Measurements from ENCODE around the gene ZNF628.
"Not testable (repeated sequence)": the region's sequence is repeated elsewhere in the genome, so short reads cannot be mapped to it uniquely, and the experiment has no call there.

ZNF628 gene

DNA sequence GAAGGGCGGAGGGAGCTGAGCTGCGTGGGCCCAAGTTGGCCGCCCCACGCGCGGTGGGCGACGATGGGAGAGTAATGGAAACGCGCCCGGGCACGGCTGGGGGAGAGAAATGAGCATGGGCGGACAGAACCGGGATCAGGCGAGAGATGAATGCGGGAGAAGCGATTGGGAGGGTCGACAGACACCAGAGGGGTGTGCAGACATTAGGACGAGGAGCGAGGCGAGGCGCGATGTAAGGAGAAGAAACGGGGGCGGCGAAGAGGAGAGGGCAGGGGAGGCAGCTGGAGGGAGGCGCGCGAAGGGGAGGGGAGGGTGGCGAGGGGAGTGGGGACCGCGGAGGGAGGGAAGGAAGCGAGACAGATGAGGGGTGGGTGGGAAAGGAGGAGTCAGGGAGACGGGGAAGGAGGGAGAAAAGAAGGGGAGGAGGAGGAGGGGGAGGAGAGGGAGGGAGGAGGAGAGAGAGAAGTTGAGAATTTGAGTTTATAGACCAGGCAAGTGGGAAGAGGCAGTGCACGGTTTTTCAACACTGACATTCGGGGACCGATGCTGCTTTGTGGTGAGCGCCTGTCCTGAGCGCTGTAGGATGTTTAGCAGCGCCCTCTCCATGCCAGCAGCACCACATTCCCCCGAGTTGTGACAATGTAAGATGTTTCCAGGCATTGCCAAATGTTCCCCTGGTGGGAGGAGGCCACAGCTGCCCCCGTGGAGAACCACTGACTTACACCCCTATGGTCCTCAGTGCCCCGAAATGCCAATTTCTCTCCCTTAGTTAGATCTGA lies 33.2 kb upstream of the ZNF628 start, which contains the start of gene SHISA7:
Gene SHISA7 (minus strand): TSS at position 256 of the 779 bp plus-strand sequence. CDS start 437 bp downstream, outside the sequence.
- TF ChIP-seq, protein P1, sequence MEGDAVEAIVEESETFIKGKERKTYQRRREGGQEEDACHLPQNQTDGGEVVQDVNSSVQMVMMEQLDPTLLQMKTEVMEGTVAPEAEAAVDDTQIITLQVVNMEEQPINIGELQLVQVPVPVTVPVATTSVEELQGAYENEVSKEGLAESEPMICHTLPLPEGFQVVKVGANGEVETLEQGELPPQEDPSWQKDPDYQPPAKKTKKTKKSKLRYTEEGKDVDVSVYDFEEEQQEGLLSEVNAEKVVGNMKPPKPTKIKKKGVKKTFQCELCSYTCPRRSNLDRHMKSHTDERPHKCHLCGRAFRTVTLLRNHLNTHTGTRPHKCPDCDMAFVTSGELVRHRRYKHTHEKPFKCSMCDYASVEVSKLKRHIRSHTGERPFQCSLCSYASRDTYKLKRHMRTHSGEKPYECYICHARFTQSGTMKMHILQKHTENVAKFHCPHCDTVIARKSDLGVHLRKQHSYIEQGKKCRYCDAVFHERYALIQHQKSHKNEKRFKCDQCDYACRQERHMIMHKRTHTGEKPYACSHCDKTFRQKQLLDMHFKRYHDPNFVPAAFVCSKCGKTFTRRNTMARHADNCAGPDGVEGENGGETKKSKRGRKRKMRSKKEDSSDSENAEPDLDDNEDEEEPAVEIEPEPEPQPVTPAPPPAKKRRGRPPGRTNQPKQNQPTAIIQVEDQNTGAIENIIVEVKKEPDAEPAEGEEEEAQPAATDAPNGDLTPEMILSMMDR (IDR thresholded peaks at IDR 0.05; ENCODE audit: low read depth, low read length), result no peak
- DNase-seq (ENCODE audit: extremely low read depth, low read depth), result no peak

DNA sequence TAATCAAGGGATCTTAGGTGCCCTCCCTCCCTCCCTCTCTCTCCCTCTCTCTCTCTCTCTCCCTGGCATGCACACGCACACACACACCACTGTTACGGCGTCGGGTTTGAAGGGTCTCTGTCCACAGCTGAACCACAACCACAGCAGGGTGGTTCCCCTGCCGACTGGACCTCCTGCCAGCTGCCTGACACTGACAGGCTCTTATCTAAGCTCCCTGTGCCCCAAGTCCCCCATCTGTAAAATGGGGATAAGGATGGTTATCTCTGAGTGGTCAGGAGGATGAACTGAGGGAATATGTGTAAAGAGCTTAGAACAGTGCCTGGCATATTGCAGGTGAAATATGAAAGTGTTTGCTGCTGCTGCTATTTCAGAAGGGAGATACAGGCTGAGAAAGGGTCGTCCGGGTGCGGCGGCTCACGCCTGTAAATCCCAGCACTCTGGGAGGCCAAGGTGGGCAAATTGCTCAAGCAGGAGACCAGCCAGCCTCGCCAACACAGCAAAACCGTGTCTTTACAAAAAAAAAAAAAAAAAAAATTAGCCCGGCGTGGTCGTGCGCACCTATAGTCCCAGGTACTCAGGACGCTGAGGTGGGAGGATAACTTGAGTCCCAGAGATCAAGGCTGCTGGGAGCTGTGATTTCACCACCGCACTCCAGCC lies 32.5 kb upstream of the ZNF628 start:
- no peak for DNase-seq (ENCODE audit: extremely low read depth, low read depth)
- TF ChIP-seq, protein P1 (IDR thresholded peaks at IDR 0.05; ENCODE audit: low read depth, low read length), result no peak

DNA sequence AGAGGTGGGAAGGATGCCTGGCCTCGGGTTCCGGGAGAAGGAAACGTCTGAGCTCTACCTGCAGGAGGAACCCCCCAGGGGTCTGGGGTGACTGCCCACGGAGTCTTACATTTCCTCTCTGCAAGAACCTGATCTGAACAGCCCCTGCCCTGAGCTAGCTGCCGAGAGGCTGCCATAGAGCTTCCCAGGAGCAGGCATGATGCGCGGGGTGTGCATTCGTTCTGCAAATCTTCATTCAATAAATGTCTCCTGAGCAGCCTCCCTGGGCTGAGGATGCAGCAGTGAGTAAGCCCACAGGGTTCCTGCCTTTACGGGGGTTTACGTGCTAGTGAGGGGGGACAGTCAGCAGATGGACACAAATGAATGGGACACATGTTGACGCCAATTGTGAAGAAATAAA lies 31.8 kb upstream of the ZNF628 start:
- TF ChIP-seq, protein P1 (IDR thresholded peaks at IDR 0.05; ENCODE audit: low read depth, low read length), result no peak
- DNase-seq (ENCODE audit: extremely low read depth, low read depth), result no peak

DNA sequence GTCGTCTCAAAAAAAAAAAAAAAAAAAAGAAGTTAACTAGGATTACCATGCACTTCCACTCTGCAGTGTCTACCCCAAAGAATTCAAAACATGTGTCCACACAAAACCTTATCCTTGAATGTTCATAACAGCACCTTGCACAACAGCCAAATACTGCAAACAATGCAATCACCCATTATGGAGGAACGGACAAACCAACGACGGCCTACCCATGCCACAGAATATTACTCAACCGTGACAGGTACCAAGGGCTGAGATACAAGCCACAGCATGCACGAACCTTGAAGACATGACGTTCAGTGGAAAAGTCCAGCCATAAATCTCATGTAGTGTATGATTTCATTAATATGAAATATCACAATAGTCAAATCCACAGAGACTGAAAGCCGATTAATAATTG lies 30.4 kb upstream of the ZNF628 start:
- TF ChIP-seq, protein P1 (IDR thresholded peaks at IDR 0.05; ENCODE audit: low read depth, low read length), result no peak
- DNase-seq (ENCODE audit: extremely low read depth, low read depth), result no peak

DNA sequence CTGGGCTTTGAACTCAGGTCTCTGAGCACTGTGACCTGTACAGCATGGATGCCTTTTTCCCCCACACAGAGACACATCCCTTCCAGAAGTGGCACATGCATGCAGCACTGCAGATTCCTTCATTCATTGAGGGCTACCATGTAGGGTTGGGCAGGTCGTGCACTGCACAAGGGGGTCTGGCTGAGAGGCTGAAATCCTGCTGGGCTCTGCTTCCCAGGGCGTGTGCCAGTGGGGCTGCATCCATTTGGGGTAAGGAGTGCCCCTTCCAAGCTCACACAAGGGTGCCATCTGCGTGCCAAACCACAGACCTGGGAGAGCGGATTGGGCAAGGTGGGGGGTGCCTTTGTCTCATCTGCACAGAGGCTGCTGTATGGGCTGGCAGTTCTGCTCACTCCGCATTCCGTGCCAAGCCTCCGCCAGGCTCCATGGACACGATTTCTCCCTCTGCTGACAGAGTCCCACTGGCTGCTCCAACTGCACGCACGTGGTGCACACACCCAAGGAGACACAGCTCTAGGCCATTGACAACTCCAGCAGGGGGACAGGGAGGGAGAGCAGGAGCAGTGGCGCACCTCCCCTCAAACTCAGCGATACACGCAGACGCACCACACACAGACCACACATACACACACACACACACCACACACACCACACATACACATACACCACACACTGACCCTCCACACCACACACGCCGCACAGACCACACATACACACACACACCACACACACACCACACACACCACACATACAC lies 28.8 kb upstream of the ZNF628 start:
- DNase-seq (ENCODE audit: extremely low read depth, low read depth), result no peak
- TF ChIP-seq, protein P1 (IDR thresholded peaks at IDR 0.05; ENCODE audit: low read depth, low read length), result no peak

DNA sequence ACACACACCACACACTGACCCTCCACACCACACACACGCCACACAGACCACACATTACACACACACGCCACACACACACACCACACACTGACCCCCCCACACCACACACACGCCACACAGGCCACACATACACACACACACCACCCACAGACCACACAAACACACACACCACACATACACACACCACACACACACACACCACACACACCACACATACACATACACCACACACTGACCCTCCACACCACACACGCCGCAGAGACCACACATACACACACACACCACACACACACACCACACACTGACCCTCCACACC lies 28.3 kb upstream of the ZNF628 start:
- DNase-seq (ENCODE audit: extremely low read depth, low read depth), result not testable (repeated sequence)

DNA sequence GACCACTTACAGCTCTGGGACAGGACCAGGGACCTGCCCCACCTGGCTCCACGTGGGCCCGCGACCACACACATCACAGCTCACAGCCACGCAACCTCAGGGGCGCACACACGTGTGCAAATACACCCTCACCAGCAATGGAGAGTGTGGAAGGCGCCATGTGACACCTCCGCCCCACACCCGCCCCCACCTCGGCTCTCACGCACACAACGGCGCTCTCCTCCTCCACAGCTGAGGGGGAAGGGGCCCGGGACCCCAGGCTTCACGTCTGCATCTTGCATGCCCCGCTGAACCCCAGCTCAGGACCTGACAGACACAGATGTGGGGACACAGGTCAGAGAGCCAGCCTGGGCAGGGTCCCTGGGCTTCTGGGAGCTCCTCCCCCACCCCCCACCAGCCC lies 26.9 kb upstream of the ZNF628 start:
- TF ChIP-seq, protein P1 (IDR thresholded peaks at IDR 0.05; ENCODE audit: low read depth, low read length), result no peak
- DNase-seq (ENCODE audit: extremely low read depth, low read depth), result no peak

Data from AG09319 (cell line).